H9 (cell line): ENCODE measurements around the gene KCNG2. TPM values are rescaled to one million over a fixed set of nuclear protein-coding genes. Genes with fewer than 3 reads are reported as not detected.

Experiments used
- DNase-seq: peaks from one replicate; pipeline ENCODE4 v3.0.0-alpha.2; 2017
- H2AFZ ChIP-seq: one replicate; pipeline ENCODE4 v1.6.1; 2013; ENCODE audit warnings: mild to moderate bottlenecking, low read length, control low read depth, moderate library complexity
- H2AK5ac ChIP-seq: 2 replicates; pipeline ENCODE4 v1.6.1; 2013; ENCODE audit warnings: low read length, control low read depth, mixed read lengths; ENCODE audit not compliant: insufficient read length
- H2BK120ac ChIP-seq: one replicate; pipeline ENCODE4 v1.6.1; 2013; ENCODE audit warnings: low read depth, mild to moderate bottlenecking, low read length, control low read depth, inconsistent platforms; ENCODE audit not compliant: poor library complexity, severe bottlenecking
- H2BK12ac ChIP-seq: 2 replicates; pipeline ENCODE4 v1.6.1; 2013; ENCODE audit warnings: low read length, control low read depth, mixed read lengths, low read depth; ENCODE audit not compliant: insufficient read length
- H2BK15ac ChIP-seq: 2 replicates; pipeline ENCODE4 v1.6.1; 2013; ENCODE audit warnings: low read depth, low read length, control low read depth
- H2BK20ac ChIP-seq: one replicate; pipeline ENCODE4 v1.6.1; 2013; ENCODE audit warnings: low read depth, mild to moderate bottlenecking, low read length, control low read depth, inconsistent platforms; ENCODE audit not compliant: poor library complexity, severe bottlenecking
- H2BK5ac ChIP-seq: 2 replicates; pipeline ENCODE4 v1.6.1; 2013; ENCODE audit warnings: low read length, control low read depth, mixed read lengths; ENCODE audit not compliant: insufficient read length
- H3K14ac ChIP-seq: 2 replicates; pipeline ENCODE4 v1.6.1; 2013; ENCODE audit warnings: low read length, control low read depth; ENCODE audit not compliant: insufficient read depth
- H3K18ac ChIP-seq: 2 replicates; pipeline ENCODE4 v1.6.1; 2013; ENCODE audit warnings: low read depth, mild to moderate bottlenecking, mixed read lengths, low read length, control low read depth; ENCODE audit not compliant: insufficient read length
- H3K23ac ChIP-seq: 2 replicates; pipeline ENCODE4 v1.6.1; 2013; ENCODE audit warnings: low read length, control low read depth, mixed read lengths, low read depth; ENCODE audit not compliant: insufficient read length
- H3K23me2 ChIP-seq: 2 replicates; pipeline ENCODE4 v1.6.1; 2013; ENCODE audit warnings: low read depth, mild to moderate bottlenecking, mixed read lengths, low read length, control low read depth; ENCODE audit not compliant: insufficient read length, poor library complexity, severe bottlenecking
- H3K27ac ChIP-seq: 2 replicates; pipeline ENCODE4 v1.5.1; 2013; ENCODE audit warnings: low read length, control low read depth, mixed read lengths, low read depth; ENCODE audit not compliant: insufficient read length
- H3K27me3 ChIP-seq: 2 replicates; pipeline ENCODE4 v1.6.1; 2013; ENCODE audit warnings: low read length, control low read depth, inconsistent platforms; ENCODE audit not compliant: insufficient read depth
- H3K4ac ChIP-seq: 2 replicates; pipeline ENCODE4 v1.6.1; 2013; ENCODE audit warnings: low read depth, mild to moderate bottlenecking, control low read depth, inconsistent platforms, low read length, moderate library complexity
- H3K4me1 ChIP-seq: 2 replicates; pipeline ENCODE4 v1.6.1; 2013; ENCODE audit warnings: low read length, control low read depth, inconsistent platforms; ENCODE audit not compliant: insufficient read depth
- H3K4me2 ChIP-seq: 2 replicates; pipeline ENCODE4 v1.6.1; 2013; ENCODE audit warnings: low read length, control low read depth, mixed read lengths; ENCODE audit not compliant: insufficient read length, insufficient read depth
- H3K56ac ChIP-seq: 2 replicates; pipeline ENCODE4 v1.6.1; 2013; ENCODE audit warnings: low read depth, mild to moderate bottlenecking, mixed read lengths, low read length, control low read depth; ENCODE audit not compliant: insufficient read length
- H3K79me1 ChIP-seq: 2 replicates; pipeline ENCODE4 v1.6.1; 2013; ENCODE audit warnings: low read depth, mild to moderate bottlenecking, moderate library complexity, low read length, control low read depth, inconsistent platforms; ENCODE audit not compliant: insufficient read depth, poor library complexity, severe bottlenecking
- H3K79me2 ChIP-seq: 2 replicates; pipeline ENCODE4 v1.6.1; 2013; ENCODE audit warnings: low read length, control low read depth, inconsistent platforms; ENCODE audit not compliant: insufficient read depth
- H3K9ac ChIP-seq: 2 replicates; pipeline ENCODE4 v1.6.1; 2013; ENCODE audit warnings: low read length, control low read depth, mixed read lengths; ENCODE audit not compliant: insufficient read length; ENCODE audit errors: extremely low read depth
- H3K9me3 ChIP-seq: one replicate; pipeline ENCODE4 v1.6.1; 2013; ENCODE audit warnings: low read depth, low read length, inconsistent platforms; ENCODE audit not compliant: control insufficient read depth
- H3T11ph ChIP-seq: one replicate; pipeline ENCODE4 v1.6.1; 2013; ENCODE audit warnings: mild to moderate bottlenecking, low read length, control low read depth, inconsistent platforms
- H4K20me1 ChIP-seq: one replicate; pipeline ENCODE4 v1.6.1; 2013; ENCODE audit not compliant: control insufficient read depth, insufficient read length, insufficient read depth
- H4K5ac ChIP-seq: 2 replicates; pipeline ENCODE4 v1.6.1; 2013; ENCODE audit warnings: low read depth, mild to moderate bottlenecking, mixed read lengths, low read length, control low read depth; ENCODE audit not compliant: insufficient read length
- H4K8ac ChIP-seq: replicated peaks from 2 replicates; pipeline ENCODE4 v1.6.1; 2013; ENCODE audit warnings: low read length, control low read depth, mixed read lengths, low read depth; ENCODE audit not compliant: insufficient read length
- H4K91ac ChIP-seq: 2 replicates; pipeline ENCODE4 v1.6.1; 2013; ENCODE audit warnings: low read depth, mild to moderate bottlenecking, moderate library complexity, mixed read lengths, low read length, control low read depth; ENCODE audit not compliant: insufficient read length
- H3K27ac Mint-ChIP-seq, 3 experiments: 2 replicates in 2 of 3; 3 replicates in 1 of 3; pipeline ENCODE4 v1.8.0; 2020 to 2021; ENCODE audit warnings: mixed read lengths in 3 of 3, mild to moderate bottlenecking in 1 of 3, moderate library complexity in 1 of 3
- H3K27me3 Mint-ChIP-seq: 2 replicates; pipeline ENCODE4 v1.8.0; 2021; ENCODE audit warnings: low read depth, mild to moderate bottlenecking, moderate library complexity, mixed read lengths
- H3K36me3 Mint-ChIP-seq, 3 experiments: 2 replicates in 2 of 3; 3 replicates in 1 of 3; pipeline ENCODE4 v1.8.0; 2020 to 2021; ENCODE audit warnings: low read depth in 3 of 3, mixed read lengths in 3 of 3; ENCODE audit not compliant: insufficient read depth in 1 of 3
- H3K4me1 Mint-ChIP-seq, 2 experiments: 2 replicates each; pipeline ENCODE4 v1.8.0; 2020; ENCODE audit warnings: mixed read lengths in 2 of 2
- H3K4me3 Mint-ChIP-seq, 2 experiments: 2 replicates in 1 of 2; 3 replicates in 1 of 2; pipeline ENCODE4 v1.8.0; 2020 to 2021; ENCODE audit warnings: mild to moderate bottlenecking in 2 of 2, mixed read lengths in 2 of 2, moderate library complexity in 1 of 2
- H3K9me3 Mint-ChIP-seq, 2 experiments: 2 replicates in 1 of 2; 3 replicates in 1 of 2; pipeline ENCODE4 v1.8.0; 2020; ENCODE audit warnings: mild to moderate bottlenecking in 2 of 2, mixed read lengths in 2 of 2, moderate library complexity in 1 of 2
- WGBS: extraction: QIAGEN DNeasy Blood & Tissue Kit; methylation state at CpG from one replicate; pipeline ENCODE4 v1.1.7; 2013; ENCODE audit warnings: missing lambda C conversion rate, low lambda C conversion rate, mixed read lengths; ENCODE audit not compliant: insufficient read length; ENCODE audit errors: extremely low coverage; 5-methylcytosine and 5-hydroxymethylcytosine counted together
- total RNA-seq: library from RNA; stranded (reverse); gene quantifications from 2 replicates; pipeline ENCODE4 v1.2.1, GENCODE V29; 2021
- TF ChIP-seq, protein P1 (sequence below): fragments of 200-600 bp; sonication (generic); conservative IDR thresholded peaks from 3 replicates; pipeline ENCODE4 v1.8.0; 2021; ENCODE audit warnings: antibody characterized with exemption, mild to moderate bottlenecking

KCNG2 gene
- total RNA-seq, 1 experiment from 2014 or later: 0.15 TPM

DNA sequence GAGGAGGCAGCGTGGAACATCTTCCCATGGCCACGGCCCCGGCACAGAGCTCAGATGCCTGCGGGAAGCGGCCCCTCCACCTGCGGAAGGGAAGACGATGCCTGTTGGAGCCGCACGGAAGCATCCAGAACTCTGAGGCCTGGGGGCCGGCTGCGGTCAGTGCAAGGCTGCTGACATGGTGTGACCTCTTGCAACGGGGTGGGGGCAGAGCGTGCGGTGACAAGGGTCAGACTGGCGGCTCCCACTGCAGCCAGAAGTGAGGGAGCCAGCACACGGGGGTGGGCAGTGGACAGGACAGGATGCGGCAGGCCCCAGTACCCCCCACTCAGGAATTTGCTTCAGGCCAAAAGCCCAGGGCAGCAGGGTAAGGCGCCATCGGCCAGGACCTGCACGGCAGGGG is 104.9 kb downstream of the KCNG2 start:
- H3K4me1 ChIP-seq: no peaks in the 10 kb centered on the region
- no peak overlapping the region for H3K14ac ChIP-seq
- no peak overlapping the region for H2BK12ac ChIP-seq
- H3K4me1 Mint-ChIP-seq: no peaks in the 10 kb centered on the region
- H3K56ac ChIP-seq: no peak overlapping the region
- no peaks in the 10 kb centered on the region for H3K27me3 ChIP-seq
- H3K23ac ChIP-seq: no peak overlapping the region
- H3K18ac ChIP-seq: no peak overlapping the region
- peaks cover 19 to 38% (median 26%) of the 10 kb centered on the region in 3 experiments for H3K36me3 Mint-ChIP-seq
- no peak overlapping the region for H3T11ph ChIP-seq
- H3K27me3 Mint-ChIP-seq: peaks cover 12% of the 10 kb centered on the region
- H4K8ac ChIP-seq: no peak overlapping the region
- peaks cover 25 to 41% of the 10 kb centered on the region in 2 experiments for H3K9me3 Mint-ChIP-seq
- H3K79me1 ChIP-seq: no peaks in the 10 kb centered on the region
- no peak overlapping the region for H3K9ac ChIP-seq
- H3K4me3 Mint-ChIP-seq: no peak overlapping the region
- no peak overlapping the region for H3K27ac Mint-ChIP-seq
- H4K91ac ChIP-seq: no peak overlapping the region
- H2BK15ac ChIP-seq: no peak overlapping the region
- H2BK5ac ChIP-seq: no peak overlapping the region
- H3K27ac ChIP-seq: no peak overlapping the region
- peaks cover 14% of the 10 kb centered on the region for H3K9me3 ChIP-seq
- no peaks in the 10 kb centered on the region for H3K79me2 ChIP-seq
- no peaks in the 10 kb centered on the region for H4K20me1 ChIP-seq
- H2BK20ac ChIP-seq: no peak overlapping the region
- H2AK5ac ChIP-seq: no peak overlapping the region
- TF ChIP-seq, protein P1, sequence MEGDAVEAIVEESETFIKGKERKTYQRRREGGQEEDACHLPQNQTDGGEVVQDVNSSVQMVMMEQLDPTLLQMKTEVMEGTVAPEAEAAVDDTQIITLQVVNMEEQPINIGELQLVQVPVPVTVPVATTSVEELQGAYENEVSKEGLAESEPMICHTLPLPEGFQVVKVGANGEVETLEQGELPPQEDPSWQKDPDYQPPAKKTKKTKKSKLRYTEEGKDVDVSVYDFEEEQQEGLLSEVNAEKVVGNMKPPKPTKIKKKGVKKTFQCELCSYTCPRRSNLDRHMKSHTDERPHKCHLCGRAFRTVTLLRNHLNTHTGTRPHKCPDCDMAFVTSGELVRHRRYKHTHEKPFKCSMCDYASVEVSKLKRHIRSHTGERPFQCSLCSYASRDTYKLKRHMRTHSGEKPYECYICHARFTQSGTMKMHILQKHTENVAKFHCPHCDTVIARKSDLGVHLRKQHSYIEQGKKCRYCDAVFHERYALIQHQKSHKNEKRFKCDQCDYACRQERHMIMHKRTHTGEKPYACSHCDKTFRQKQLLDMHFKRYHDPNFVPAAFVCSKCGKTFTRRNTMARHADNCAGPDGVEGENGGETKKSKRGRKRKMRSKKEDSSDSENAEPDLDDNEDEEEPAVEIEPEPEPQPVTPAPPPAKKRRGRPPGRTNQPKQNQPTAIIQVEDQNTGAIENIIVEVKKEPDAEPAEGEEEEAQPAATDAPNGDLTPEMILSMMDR: no peak
- no CpG with 5 or more reads among the region's 20 CpGs for WGBS
- DNase-seq: peak; percentile 20
- H2BK120ac ChIP-seq: no peak overlapping the region
- no peak overlapping the region for H2AFZ ChIP-seq
- H4K5ac ChIP-seq: no peak overlapping the region
- no peak overlapping the region for H3K4ac ChIP-seq
- no peak overlapping the region for H3K4me2 ChIP-seq
- no peaks in the 10 kb centered on the region for H3K23me2 ChIP-seq
